HG03196 (cell line): Measurements from ENCODE around the gene DIS3L2.
A peak's percentile ranks its signal among the peaks of the same experiment; 100 is the strongest.
"Not testable (repeated sequence)": the region's sequence is repeated elsewhere in the genome, so short reads cannot be mapped to it uniquely, and the experiment has no call there.

Source experiments
- ATAC-seq: cut with Tn5 transposase; IDR thresholded peaks from one replicate; pipeline ENCODE4 v1.9.1; 2021; ENCODE audit not compliant: unreplicated experiment

The DIS3L2 gene

GRCh38 chr2:232288489-232289030 lies 327.0 kb downstream of the DIS3L2 start:
- no peak for ATAC-seq

GRCh38 chr2:232290668-232291067 lies 329.2 kb downstream of the DIS3L2 start:
- ATAC-seq = no peak

- ATAC-seq = no peak
Observed at GRCh38 chr2:232291343-232291742, 329.8 kb downstream of the DIS3L2 start.

GRCh38 chr2:232292395-232293154 lies 331.1 kb downstream of the DIS3L2 start:
- ATAC-seq = no peak

DNA sequence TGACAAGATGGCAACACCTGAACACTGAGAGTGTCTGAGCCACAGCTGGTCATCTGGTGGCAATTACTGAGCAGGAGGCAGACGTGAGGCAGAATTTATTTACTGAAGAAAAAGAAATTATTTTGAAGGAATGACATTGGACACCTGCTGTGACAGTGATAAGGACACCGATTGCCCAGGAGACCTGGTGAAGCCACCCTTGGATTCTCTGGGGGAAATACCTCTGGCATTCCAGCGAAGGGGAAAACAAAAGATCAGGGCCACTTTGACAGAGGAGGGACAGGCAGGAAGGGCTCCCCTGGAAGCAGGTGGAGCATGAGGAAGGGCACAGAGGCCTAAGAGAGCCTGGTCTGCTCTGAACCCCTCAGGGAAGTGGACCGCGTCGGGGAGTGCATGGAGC lies 331.7 kb downstream of the DIS3L2 start:
- ATAC-seq = no peak

DNA sequence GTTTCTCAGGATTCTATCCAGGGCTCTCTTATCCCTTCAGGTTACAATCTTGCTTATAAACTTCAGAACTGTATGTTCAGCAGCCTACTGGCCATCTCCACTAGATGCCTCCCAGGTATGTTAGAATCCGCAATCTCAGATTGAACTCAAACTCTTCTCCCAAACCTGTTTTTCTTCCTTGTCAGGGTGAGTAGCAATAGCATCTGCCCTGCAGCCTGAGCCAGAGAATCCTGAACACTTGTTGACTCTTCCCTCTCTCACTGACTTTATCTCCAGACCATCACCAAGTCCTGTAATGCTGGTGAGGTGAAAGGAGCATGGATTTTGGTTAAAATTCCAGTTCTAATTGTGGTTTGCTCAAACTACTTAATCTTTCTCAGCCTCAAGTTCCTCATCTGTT lies 334.5 kb downstream of the DIS3L2 start:
- no peak for ATAC-seq

GRCh38 chr2:232296776-232297525 lies 335.4 kb downstream of the DIS3L2 start:
- ATAC-seq = no peak

GRCh38 chr2:232299084-232299483 lies 337.6 kb downstream of the DIS3L2 start:
- no peak for ATAC-seq

DNA sequence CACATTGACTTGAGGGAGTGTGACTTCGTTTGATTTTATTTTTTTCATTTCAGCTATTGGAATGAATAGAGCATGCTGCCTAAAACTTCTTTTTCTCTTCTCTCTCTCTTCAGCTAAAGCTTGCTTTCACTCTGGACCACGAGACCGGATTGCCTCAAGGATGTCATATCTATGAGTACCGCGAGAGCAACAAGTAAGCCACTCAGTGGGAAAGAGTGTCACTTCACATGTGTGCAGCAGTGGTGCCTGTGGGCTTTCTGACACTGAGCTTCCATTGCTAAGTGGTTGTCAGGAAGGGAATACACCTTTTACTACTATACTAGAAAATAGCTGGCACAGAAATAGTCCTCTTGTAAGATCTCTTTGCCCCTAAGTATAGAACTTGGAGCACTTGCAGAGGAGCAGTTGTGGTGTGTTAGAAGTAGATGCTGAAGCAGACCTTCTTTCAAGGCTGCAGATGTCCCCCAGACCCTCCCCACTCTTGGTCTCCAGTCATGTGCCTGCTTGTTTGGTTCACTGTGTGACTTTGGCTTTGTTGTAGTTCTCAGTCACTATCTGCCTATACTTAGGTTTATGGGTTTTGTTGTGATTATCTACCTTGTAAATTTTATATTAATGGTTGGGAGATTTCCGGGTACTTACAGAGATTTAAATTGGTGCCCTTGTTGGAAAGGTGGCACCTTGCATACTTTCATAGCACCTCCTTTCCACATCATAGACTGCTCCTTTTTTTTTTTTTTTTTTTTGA lies 338.6 kb downstream of the DIS3L2 start:
- ATAC-seq = no peak

DNA sequence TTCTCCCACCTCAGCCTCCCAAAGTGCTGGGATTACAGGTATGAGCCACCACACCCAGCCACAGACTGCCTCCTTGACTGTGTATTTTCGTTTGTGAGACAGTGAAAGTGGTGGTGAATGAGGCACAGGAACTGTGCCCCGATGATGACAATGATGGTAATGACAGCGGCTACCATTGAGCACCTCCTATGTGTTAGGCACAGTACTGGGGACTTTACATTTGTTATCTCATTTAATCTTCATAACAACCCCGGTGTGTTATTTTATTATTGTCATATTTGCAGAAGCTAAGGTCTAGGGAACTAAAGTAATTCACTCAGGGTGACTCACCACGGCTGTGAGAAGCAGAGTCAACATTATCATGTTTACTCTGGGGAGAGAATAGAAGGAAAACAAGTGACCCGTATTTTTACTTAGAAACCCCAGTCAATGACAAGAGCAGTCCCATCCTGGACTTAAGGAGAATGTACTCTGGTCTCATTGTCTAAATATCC lies 339.4 kb downstream of the DIS3L2 start:
- no peak for ATAC-seq

DNA sequence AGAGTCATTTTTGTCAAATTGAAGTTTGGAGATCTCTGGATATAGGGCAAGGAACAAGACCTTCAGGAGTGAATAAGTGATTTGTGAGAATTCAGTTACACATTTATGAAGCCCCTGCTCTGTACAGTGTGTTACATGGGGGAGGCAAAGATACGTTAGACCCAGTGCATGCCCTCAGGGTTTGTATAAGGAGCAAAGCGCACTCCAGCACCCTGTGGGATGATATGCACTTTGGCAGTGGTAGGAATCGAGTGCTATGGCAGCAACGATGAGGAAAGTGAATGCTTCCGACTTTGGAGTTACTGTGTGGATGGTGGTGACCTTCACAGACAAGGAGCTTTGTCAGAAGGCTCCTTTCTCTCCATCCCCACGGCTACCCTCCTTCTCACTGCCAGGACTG lies 342.7 kb downstream of the DIS3L2 start:
- ATAC-seq = no peak

DNA sequence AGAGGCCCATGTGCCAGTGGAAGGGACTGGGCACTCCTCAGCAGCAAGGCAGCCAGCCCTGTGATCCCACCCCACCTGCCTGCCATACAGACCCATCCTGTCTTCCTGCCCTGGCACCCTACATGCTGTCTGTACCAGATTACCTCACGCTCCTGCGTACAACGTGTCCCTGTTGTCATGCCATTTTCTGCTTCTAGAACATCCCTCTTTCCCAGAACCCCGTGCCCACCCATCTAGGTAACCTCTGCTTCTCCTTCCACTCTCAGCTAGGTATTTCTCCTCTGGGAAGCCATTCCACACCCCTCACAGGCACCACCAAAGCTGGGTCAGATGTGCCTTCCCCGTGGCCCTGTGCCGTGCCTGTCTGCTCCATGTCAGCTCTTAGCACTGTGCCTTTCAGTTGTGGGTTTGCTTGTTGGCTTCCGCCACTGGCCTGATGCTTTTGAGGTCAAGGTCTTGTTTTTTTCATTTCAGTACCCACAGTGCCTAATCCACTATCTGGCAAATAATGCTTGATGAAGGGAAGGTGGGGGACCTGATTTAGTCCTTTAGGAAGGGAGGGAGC lies 345.3 kb downstream of the DIS3L2 start:
- no peak for ATAC-seq

DNA sequence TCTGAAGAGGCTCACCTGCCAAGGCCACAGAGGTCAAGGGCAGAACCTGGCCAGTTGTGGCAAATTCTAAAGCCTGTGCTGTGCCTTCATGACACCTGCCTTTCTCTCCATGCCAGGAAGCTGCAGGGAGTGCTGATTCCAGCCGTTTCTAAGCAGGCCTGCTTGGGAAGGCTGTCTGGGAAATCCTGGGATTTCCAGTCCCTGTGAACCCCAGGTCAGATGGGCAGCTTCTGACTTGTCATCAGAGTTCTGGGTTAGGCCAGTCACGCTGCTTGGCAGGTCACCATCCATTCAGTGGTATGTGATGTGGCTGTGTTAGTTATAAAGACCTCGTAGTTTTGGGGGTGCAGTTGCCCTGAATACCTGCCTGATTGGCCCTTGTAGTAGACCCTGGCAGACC lies 346.3 kb downstream of the DIS3L2 start:
- no peak for ATAC-seq

GRCh38 chr2:232308986-232309385 lies 347.5 kb downstream of the DIS3L2 start:
- ATAC-seq = no peak

GRCh38 chr2:232309592-232309991 lies 348.1 kb downstream of the DIS3L2 start:
- no peak for ATAC-seq

- ATAC-seq = no peak
Observed at GRCh38 chr2:232310121-232310520, 348.6 kb downstream of the DIS3L2 start.

DNA sequence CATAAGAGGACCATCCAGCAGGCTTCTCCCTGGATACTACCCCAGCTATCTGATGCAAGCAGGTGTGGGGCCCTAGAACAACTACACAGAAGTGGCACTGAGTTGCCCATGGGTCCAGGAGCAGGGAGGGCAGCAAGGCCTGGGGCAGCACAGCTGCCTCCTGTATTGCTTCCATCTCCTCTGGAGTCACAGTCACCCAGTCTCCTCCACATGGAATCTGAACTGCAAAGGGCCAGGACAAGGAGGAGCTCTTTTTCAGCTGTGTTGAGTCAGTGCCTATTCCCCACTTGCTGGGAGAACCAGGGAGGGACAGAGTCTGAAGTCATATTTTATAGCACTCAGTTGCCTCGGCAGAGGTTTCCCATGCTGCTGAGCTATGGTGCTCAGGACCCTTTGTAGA lies 349.2 kb downstream of the DIS3L2 start:
- ATAC-seq = no peak

DNA sequence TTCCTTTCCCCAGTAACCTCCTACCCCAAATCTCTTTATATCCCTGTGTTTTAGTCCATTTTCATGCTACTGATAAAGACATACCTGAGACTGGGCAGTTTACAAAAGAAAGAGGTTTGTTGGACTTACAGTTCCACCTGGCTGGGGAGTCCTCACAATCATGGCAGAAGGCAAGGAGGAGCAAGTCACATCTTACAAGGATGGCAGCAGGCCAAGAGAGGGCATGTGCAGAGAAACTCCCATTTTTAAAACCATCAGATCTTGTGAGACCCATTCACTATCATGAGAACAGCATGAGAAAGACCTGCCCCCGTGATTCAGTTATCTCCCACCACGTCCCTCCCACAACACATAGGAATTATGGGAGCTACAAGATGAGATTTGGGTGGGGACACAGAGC lies 352.1 kb downstream of the DIS3L2 start:
- ATAC-seq = not testable (repeated sequence)

- ATAC-seq = peak; percentile 82
Observed at GRCh38 chr2:232315049-232315922, 353.8 kb downstream of the DIS3L2 start.

DNA sequence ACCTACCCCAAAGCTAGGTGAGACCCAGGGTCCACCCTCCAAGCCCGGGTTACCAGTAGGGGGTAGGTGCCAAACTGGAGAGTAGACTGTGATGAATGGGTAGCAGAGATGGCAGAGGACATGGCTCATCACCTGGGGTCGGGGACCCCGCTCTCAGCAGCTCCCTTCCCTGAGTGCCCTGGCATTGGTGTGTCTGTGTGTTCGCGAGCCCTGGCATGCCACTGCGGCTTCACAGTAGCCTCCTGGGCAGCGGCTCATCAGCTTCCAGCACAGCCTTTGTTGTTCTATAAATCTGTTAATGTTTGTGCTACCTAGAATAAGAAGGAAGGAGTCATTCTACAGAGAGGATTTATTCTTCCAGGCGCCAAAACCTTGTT lies 354.4 kb downstream of the DIS3L2 start:
- ATAC-seq = no peak
